Endothelial cell (in vitro differentiated cells): ENCODE data around the gene NSD2. TPM values are rescaled to one million over a fixed set of nuclear protein-coding genes. Genes with fewer than 3 reads are reported as not detected.

Source experiments
- DNase-seq: peaks from one replicate; pipeline ENCODE4 v3.0.0; 2021; ENCODE audit warnings: low spot score
- H3K27ac Mint-ChIP-seq: one replicate; pipeline ENCODE4 v1.8.0; 2021; ENCODE audit warnings: mixed read lengths, inconsistent platforms; ENCODE audit not compliant: unreplicated experiment
- H3K27me3 Mint-ChIP-seq: one replicate; pipeline ENCODE4 v1.8.0; 2021; ENCODE audit warnings: mild to moderate bottlenecking, moderate library complexity, mixed read lengths, inconsistent platforms; ENCODE audit not compliant: unreplicated experiment
- H3K36me3 Mint-ChIP-seq: one replicate; pipeline ENCODE4 v1.8.0; 2021; ENCODE audit warnings: mild to moderate bottlenecking, low read depth, mixed read lengths, inconsistent platforms; ENCODE audit not compliant: unreplicated experiment
- H3K4me1 Mint-ChIP-seq: one replicate; pipeline ENCODE4 v1.8.0; 2021; ENCODE audit warnings: mild to moderate bottlenecking, mixed read lengths, inconsistent platforms; ENCODE audit not compliant: unreplicated experiment
- H3K4me3 Mint-ChIP-seq: one replicate; pipeline ENCODE4 v1.8.0; 2021; ENCODE audit warnings: mild to moderate bottlenecking, mixed read lengths, inconsistent platforms; ENCODE audit not compliant: unreplicated experiment
- H3K9me3 Mint-ChIP-seq: one replicate; pipeline ENCODE4 v1.8.0; 2021; ENCODE audit warnings: mixed read lengths, inconsistent platforms; ENCODE audit not compliant: unreplicated experiment
- total RNA-seq: library from RNA; stranded (reverse); fragmentation: NEBNext Ultra II Directional; extraction: Animal tissue kit (Norgen Biotek cat#: 25700); gene quantifications from one replicate; pipeline ENCODE4 v1.2.1, GENCODE V29; 2021; ENCODE audit not compliant: unreplicated experiment
- TF ChIP-seq, protein P1 (sequence below): fragments of 200-600 bp; sonication (generic); IDR thresholded peaks from one replicate; pipeline ENCODE4 v1.5.0; 2021; ENCODE audit warnings: antibody characterized with exemption; ENCODE audit not compliant: unreplicated experiment

Gene NSD2
- total RNA-seq, 1 donor from 2014 or later, result 93.5 TPM

GRCh38 chr4:1961038-1961437, 89.8 kb downstream of the NSD2 start:
- H3K27me3 Mint-ChIP-seq, result peaks cover 1% of the 10 kb centered on the region
- no peak overlapping the region for H3K4me3 Mint-ChIP-seq
- no peak for DNase-seq
- H3K9me3 Mint-ChIP-seq, result no peaks in the 10 kb centered on the region
- H3K4me1 Mint-ChIP-seq, result no peaks in the 10 kb centered on the region
- H3K36me3 Mint-ChIP-seq, result peaks cover 51% of the 10 kb centered on the region
- TF ChIP-seq, protein P1, sequence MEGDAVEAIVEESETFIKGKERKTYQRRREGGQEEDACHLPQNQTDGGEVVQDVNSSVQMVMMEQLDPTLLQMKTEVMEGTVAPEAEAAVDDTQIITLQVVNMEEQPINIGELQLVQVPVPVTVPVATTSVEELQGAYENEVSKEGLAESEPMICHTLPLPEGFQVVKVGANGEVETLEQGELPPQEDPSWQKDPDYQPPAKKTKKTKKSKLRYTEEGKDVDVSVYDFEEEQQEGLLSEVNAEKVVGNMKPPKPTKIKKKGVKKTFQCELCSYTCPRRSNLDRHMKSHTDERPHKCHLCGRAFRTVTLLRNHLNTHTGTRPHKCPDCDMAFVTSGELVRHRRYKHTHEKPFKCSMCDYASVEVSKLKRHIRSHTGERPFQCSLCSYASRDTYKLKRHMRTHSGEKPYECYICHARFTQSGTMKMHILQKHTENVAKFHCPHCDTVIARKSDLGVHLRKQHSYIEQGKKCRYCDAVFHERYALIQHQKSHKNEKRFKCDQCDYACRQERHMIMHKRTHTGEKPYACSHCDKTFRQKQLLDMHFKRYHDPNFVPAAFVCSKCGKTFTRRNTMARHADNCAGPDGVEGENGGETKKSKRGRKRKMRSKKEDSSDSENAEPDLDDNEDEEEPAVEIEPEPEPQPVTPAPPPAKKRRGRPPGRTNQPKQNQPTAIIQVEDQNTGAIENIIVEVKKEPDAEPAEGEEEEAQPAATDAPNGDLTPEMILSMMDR, result no peak
- H3K27ac Mint-ChIP-seq, result no peak overlapping the region

GRCh38 chr4:1961563-1961962, 90.4 kb downstream of the NSD2 start:
- H3K9me3 Mint-ChIP-seq, result no peaks in the 10 kb centered on the region
- no peaks in the 10 kb centered on the region for H3K4me1 Mint-ChIP-seq
- H3K4me3 Mint-ChIP-seq, result peak overlapping the region; percentile 18
- no peak for DNase-seq
- peaks cover 48% of the 10 kb centered on the region for H3K36me3 Mint-ChIP-seq
- no peaks in the 10 kb centered on the region for H3K27me3 Mint-ChIP-seq
- no peak overlapping the region for H3K27ac Mint-ChIP-seq
- TF ChIP-seq, protein P1, result no peak

DNA sequence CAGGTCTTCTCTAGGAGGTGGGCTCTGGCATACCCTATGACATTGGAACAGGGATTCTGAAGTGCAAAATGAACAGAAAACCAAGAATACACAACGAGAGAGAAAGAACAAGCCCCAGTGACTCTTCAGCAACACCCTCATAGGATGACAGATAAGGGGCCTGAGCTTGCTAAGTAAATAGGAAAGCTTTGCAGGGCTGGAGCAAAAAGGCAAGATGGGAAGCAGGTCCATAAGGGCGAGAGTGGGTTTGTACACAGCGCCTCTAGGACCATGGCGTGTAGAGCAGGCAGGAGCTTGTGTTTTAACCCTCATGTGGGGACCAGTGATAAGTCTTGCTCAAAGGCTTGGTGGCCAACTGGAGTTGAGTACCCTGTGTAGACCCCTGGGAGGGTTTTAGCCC, 91.8 kb downstream of the NSD2 start:
- no peaks in the 10 kb centered on the region for H3K9me3 Mint-ChIP-seq
- H3K36me3 Mint-ChIP-seq, result peaks cover 40% of the 10 kb centered on the region
- H3K27me3 Mint-ChIP-seq, result peaks cover under 1% of the 10 kb centered on the region
- TF ChIP-seq, protein P1, result no peak
- no peak for DNase-seq
- H3K27ac Mint-ChIP-seq, result no peak overlapping the region
- H3K4me1 Mint-ChIP-seq, result peaks cover 6% of the 10 kb centered on the region
- H3K4me3 Mint-ChIP-seq, result no peak overlapping the region

- H3K36me3 Mint-ChIP-seq, result peaks cover 34% of the 10 kb centered on the region
Measured at GRCh38 chr4:1964443-1964842, 93.2 kb downstream of the NSD2 start.

DNA sequence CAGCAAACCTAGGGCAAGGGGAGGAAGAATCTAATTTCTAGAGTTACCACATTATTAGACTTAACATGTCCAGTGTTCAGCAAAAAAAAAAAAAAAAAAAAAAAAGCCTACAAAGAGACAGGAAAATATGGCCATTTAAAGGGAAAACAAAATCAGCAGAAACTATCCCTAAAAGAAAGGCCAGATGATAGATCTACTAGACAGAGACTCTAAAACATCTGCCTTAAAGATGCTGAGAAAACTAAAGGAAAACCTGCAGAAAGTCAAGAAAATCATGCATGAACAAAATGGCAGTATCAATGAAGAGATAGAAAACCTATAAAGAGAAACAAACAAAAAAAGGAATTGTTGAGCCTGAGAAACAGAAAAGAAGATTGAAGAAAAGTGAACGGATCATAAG, 93.8 kb downstream of the NSD2 start:
- peaks cover 5% of the 10 kb centered on the region for H3K27me3 Mint-ChIP-seq
- no peaks in the 10 kb centered on the region for H3K9me3 Mint-ChIP-seq
- no peak overlapping the region for H3K4me3 Mint-ChIP-seq
- peaks cover 8% of the 10 kb centered on the region for H3K4me1 Mint-ChIP-seq
- H3K27ac Mint-ChIP-seq, result no peak overlapping the region
- DNase-seq, result no peak
- H3K36me3 Mint-ChIP-seq, result peaks cover 37% of the 10 kb centered on the region
- TF ChIP-seq, protein P1, result no peak

More at GRCh38 chr4:1964443-1964842, 93.2 kb downstream of the NSD2 start:
- H3K4me3 Mint-ChIP-seq, result no peak overlapping the region
- peaks cover 8% of the 10 kb centered on the region for H3K4me1 Mint-ChIP-seq
- peaks cover 5% of the 10 kb centered on the region for H3K27me3 Mint-ChIP-seq
- no peak for DNase-seq
- no peaks in the 10 kb centered on the region for H3K9me3 Mint-ChIP-seq
- no peak overlapping the region for H3K27ac Mint-ChIP-seq
- TF ChIP-seq, protein P1, result no peak
